GM12878 (cell line): ENCODE measurements around the gene PLB1. TPM values are rescaled to one million over a fixed set of nuclear protein-coding genes. Genes with fewer than 3 reads are reported as not detected.

ENCODE experiments used
- ATAC-seq: fragments of 200-7000 bp; cut with Tn5 transposase; 3 replicates; pipeline ENCODE4 v1.9.1; 2020; ENCODE audit warnings: mild to moderate bottlenecking, moderate library complexity
- BruUV-seq: library from RNA; stranded (reverse); fragments of 400-500 nt; replicated peaks from 2 replicates; lab custom pipeline; 2021; lab: Mats Ljungman, UMichigan
- CTCF ChIA-PET: fragments of 300-600 bp; sonication (Branson Sonifier 250); formaldehyde crosslinking; extraction: SDS; loops from one replicate; lab custom pipeline; 2021; ENCODE audit warnings: inconsistent platforms; lab: Yijun Ruan, JAX
- POLR2A ChIA-PET: fragments of 350-600 bp; formaldehyde crosslinking; extraction: SDS; loops from one replicate; lab custom pipeline; 2021; ENCODE audit warnings: inconsistent platforms; lab: Charles Lee
- RAD21 ChIA-PET: fragments of 300-600 bp; sonication (Branson Sonifier 250); formaldehyde crosslinking; loops from one replicate; lab custom pipeline; 2023; ENCODE audit warnings: antibody characterized with exemption; ENCODE audit not compliant: unreplicated experiment; lab: Charles Lee
- SMC1A ChIA-PET: fragments of 300-600 bp; sonication (Branson Sonifier 250); formaldehyde crosslinking; loops from one replicate; lab custom pipeline; 2023; ENCODE audit not compliant: unreplicated experiment, uncharacterized antibody; lab: Charles Lee
- DNase-seq: peaks from one replicate; pipeline ENCODE4 v3.0.0-alpha.2; 2011; ENCODE audit warnings: low read depth, low spot score
- FAIRE-seq: peaks from 3 replicates; lab custom pipeline; 2011; peaks lifted over from hg19 to GRCh38; lab: Jason Lieb, UNC
- H2AFZ ChIP-seq: 2 replicates; pipeline ENCODE4 v1.6.0; 2011; ENCODE audit warnings: low read depth, low read length, control low read depth; ENCODE audit not compliant: control insufficient read depth
- H3K27ac ChIP-seq: 2 replicates; pipeline ENCODE4 v1.5.1; 2011; ENCODE audit warnings: control low read depth; ENCODE audit not compliant: control insufficient read depth, insufficient read depth
- H3K27me3 ChIP-seq, 2 experiments: replicated peaks in 1 of 2; 2 replicates each; pipeline versions ENCODE4 v1.6.0 to v1.6.1; 2011; ENCODE audit warnings: low read length in 1 of 2; ENCODE audit not compliant: control insufficient read depth in 2 of 2, insufficient read depth in 2 of 2
- H3K36me3 ChIP-seq, 2 experiments: 2 replicates each; pipeline ENCODE4 v1.5.1; 2011; ENCODE audit warnings: low read length in 1 of 2; ENCODE audit not compliant: control insufficient read depth in 2 of 2, insufficient read depth in 2 of 2
- H3K4me1 ChIP-seq: 2 replicates; pipeline ENCODE4 v1.6.1; 2011; ENCODE audit warnings: mild to moderate bottlenecking, low read length, moderate library complexity, mixed read lengths; ENCODE audit not compliant: control insufficient read depth, insufficient read depth
- H3K4me2 ChIP-seq: 2 replicates; pipeline ENCODE4 v1.6.0; 2011; ENCODE audit warnings: control low read depth; ENCODE audit not compliant: control insufficient read depth, insufficient read depth
- H3K4me3 ChIP-seq: fragments of 200-600 bp; sonication (generic); 2 replicates; pipeline ENCODE4 v1.5.1; 2016
- H3K79me2 ChIP-seq: 2 replicates; pipeline ENCODE4 v1.6.0; 2011; ENCODE audit warnings: low read length; ENCODE audit not compliant: control insufficient read depth, insufficient read depth
- H3K9ac ChIP-seq: 2 replicates; pipeline ENCODE4 v1.8.0; 2011; ENCODE audit warnings: low read length, control low read depth, mixed read lengths; ENCODE audit not compliant: control insufficient read depth, insufficient read depth
- H3K9me3 ChIP-seq: replicated peaks from 3 replicates; pipeline ENCODE4 v1.5.1; 2011; ENCODE audit warnings: mild to moderate bottlenecking, low read length; ENCODE audit not compliant: control insufficient read depth, insufficient read depth
- H4K20me1 ChIP-seq: 2 replicates; pipeline ENCODE4 v1.6.0; 2011; ENCODE audit not compliant: control insufficient read depth, insufficient read depth
- CHD2 ChIP-seq: IDR thresholded peaks from 2 replicates; pipeline ENCODE4 v1.6.1; 2011; ENCODE audit warnings: low read depth, low read length, improper control_type of control experiment, borderline replicate concordance
- CREB1 ChIP-seq: IDR thresholded peaks from 2 replicates; pipeline ENCODE4 v1.6.1; 2012; ENCODE audit warnings: low read depth, mild to moderate bottlenecking, inconsistent platforms
- IRF5 ChIP-seq: fragments of 450-650 bp; IDR thresholded peaks from 2 replicates; pipeline ENCODE4 v1.6.1; 2017; ENCODE audit warnings: borderline replicate concordance
- MAX ChIP-seq: IDR thresholded peaks from 2 replicates; pipeline ENCODE4 v1.6.1; 2012; ENCODE audit warnings: low read depth, low read length, improper control_type of control experiment
- NR2F1 ChIP-seq: fragments of 450-650 bp; conservative IDR thresholded peaks from 2 replicates; pipeline ENCODE4 v1.6.1; 2017; ENCODE audit warnings: mild to moderate bottlenecking
- RAD21 ChIP-seq: IDR thresholded peaks from 2 replicates; pipeline ENCODE4 v1.6.1; 2011; ENCODE audit warnings: mild to moderate bottlenecking, low read depth, low read length, moderate library complexity; ENCODE audit not compliant: insufficient read depth
- RAD51 ChIP-seq: fragments of 450-650 bp; IDR thresholded peaks from 2 replicates; pipeline ENCODE4 v1.6.1; 2016; ENCODE audit warnings: moderate library complexity, mild to moderate bottlenecking, inconsistent platforms
- RCOR1 ChIP-seq: conservative IDR thresholded peaks from 2 replicates; pipeline ENCODE4 v1.6.1; 2012; ENCODE audit warnings: low read depth, low read length, improper control_type of control experiment
- SMAD1 ChIP-seq: fragments of 450-650 bp; IDR thresholded peaks from 2 replicates; pipeline ENCODE4 v1.6.1; 2018; ENCODE audit warnings: mild to moderate bottlenecking, low read depth; ENCODE audit not compliant: partially characterized antibody
- SPI1 ChIP-seq: IDR thresholded peaks from 2 replicates; pipeline ENCODE4 v1.6.1; 2011; ENCODE audit warnings: low read depth, mild to moderate bottlenecking, low read length, moderate library complexity, borderline replicate concordance; ENCODE audit not compliant: insufficient read depth
- TCF12 ChIP-seq: IDR thresholded peaks from 2 replicates; pipeline ENCODE4 v1.6.1; 2011; ENCODE audit warnings: low read depth, mild to moderate bottlenecking, low read length
- ZNF207 ChIP-seq: fragments of 450-650 bp; IDR thresholded peaks from 2 replicates; pipeline ENCODE4 v1.6.1; 2014; ENCODE audit warnings: antibody characterized with exemption, mild to moderate bottlenecking, borderline replicate concordance
- ZNF217 ChIP-seq: fragments of 450-650 bp; IDR thresholded peaks from 2 replicates; pipeline ENCODE4 v1.6.1; 2017; ENCODE audit warnings: antibody characterized with exemption, mild to moderate bottlenecking
- WGBS: methylation state at CpG from one replicate; pipeline ENCODE4 v1.1.6; 2016; ENCODE audit warnings: low lambda C conversion rate; ENCODE audit not compliant: insufficient replicate concordance, insufficient coverage; ENCODE audit errors: missing lambda C conversion rate; 5-methylcytosine and 5-hydroxymethylcytosine counted together
- in situ Hi-C: fragments of 300-500 bp; cut with MboI; formaldehyde crosslinking; loops from 9 replicates; pipeline ENCODE4 v1.14.3; 2018; ENCODE audit warnings: mixed read lengths
- intact Hi-C: fragments of 100-400 bp; cut with micrococcal nuclease; formaldehyde crosslinking; loops from one replicate; pipeline ENCODE4 v1.14.2; 2022; ENCODE audit not compliant: unreplicated experiment
- polyA plus RNA-seq, 11 experiments: library from polyadenylated mRNA; depleted of rRNA in 4 of 11; unstranded in 6 of 11; stranded (reverse) in 5 of 11; fragments of >200 nt; fragmentation: Nextera tagmentation in 4 of 11; fragmentation: Illumina TruSeq in 1 of 11; extraction: Ambion mirVana in 4 of 11; extraction: Trizol in 1 of 11; gene quantifications; 1 replicate in 1 of 11; 2 replicates in 10 of 11; pipeline versions ENCODE4 v1.2.1 to v1.2.3, GENCODE V29; 2011 to 2016; ENCODE audit warnings: inconsistent platforms in 2 of 11, missing spikeins in 2 of 11, low read depth in 1 of 11
- total RNA-seq, 4 experiments: library from RNA; depleted of rRNA in 3 of 4; stranded (reverse); fragments of >200 nt in 3 of 4; fragmentation: Illumina TruSeq in 1 of 4; extraction: Trizol in 1 of 4; gene quantifications; 2 replicates each; pipeline versions ENCODE4 v1.2.1 to v1.2.3, GENCODE V29; 2013 to 2021

Gene PLB1
- total and polyA plus RNA-seq, 10 of the 15 experiments (the other 5 are each of a cell fraction or from before 2014, with no cell fraction given) = 0.03 to 0.49 (median 0.28) TPM

- H3K4me3 ChIP-seq = no peak overlapping the region
- DNase-seq = no peak
- RAD21 ChIA-PET = no interaction called here
- H3K4me1 ChIP-seq = no peaks in the 10 kb centered on the region
- H4K20me1 ChIP-seq = no peaks in the 10 kb centered on the region; the same call in 1 of the 2 replicates
- H3K36me3 ChIP-seq = no peaks in the 10 kb centered on the region
- TF ChIP-seq CHD2 (no peak), ZNF217 (no peak), ZNF207 (no peak), SPI1 (no peak), IRF5 (no peak), NR2F1 (no peak), RCOR1 (no peak), RAD21 (no peak), RAD51 (no peak), MAX (no peak), SMAD1 (no peak), CREB1 (no peak), TCF12 (no peak)
- H3K27me3 ChIP-seq = 0 out of 4 replicates have a peak, but pooled peaks cover 0 to 2% of the 10 kb centered on the region in 2 experiments
- H3K9ac ChIP-seq = no peak overlapping the region
- no peaks in the 10 kb centered on the region for H3K79me2 ChIP-seq
- no peak overlapping the region for H3K4me2 ChIP-seq
- POLR2A ChIA-PET = no interaction called here
- intact Hi-C loops = no loop called here
- H3K9me3 ChIP-seq = no peaks in the 10 kb centered on the region
- no peak for FAIRE-seq
- CTCF ChIA-PET = no interaction called here
- ATAC-seq = no peak
- BruUV-seq = no TSS peak
- in situ Hi-C loops = no loop called here
- H2AFZ ChIP-seq = no peak overlapping the region
- SMC1A ChIA-PET = no interaction called here
- 73% methylated on average over 1 of the region's 1 CpG for WGBS
- H3K27ac ChIP-seq = no peak overlapping the region
Measured at GRCh38 chr2:28662044-28662443, 166.2 kb downstream of the PLB1 start.
